Kidney (tissue), 14 donors: ENCODE results near the gene ANGPTL8. TPM values are rescaled to one million over a fixed set of nuclear protein-coding genes. Genes with fewer than 3 reads are reported as not detected.
A peak's percentile ranks its signal among the peaks of the same experiment; 100 is the strongest.

Source experiments
- DNase-seq, 5 donors: peaks; one replicate each; pipeline ENCODE4 v3.0.0-alpha.2; 2013 to 2020
- FAIRE-seq: peaks from 2 replicates; lab custom pipeline; 2012; peaks lifted over from hg19 to GRCh38; lab: Jason Lieb, UNC
- H3K27ac ChIP-seq, 2 donors: one replicate each; pipeline ENCODE4 v1.7.0; 2013; ENCODE audit warnings: low read depth in 2 of 2, low read length in 2 of 2, inconsistent platforms in 1 of 2
- H3K27me3 ChIP-seq: one replicate; pipeline ENCODE4 v1.7.1; 2013; ENCODE audit warnings: low read length, inconsistent platforms; ENCODE audit not compliant: control insufficient read depth, insufficient read depth
- H3K36me3 ChIP-seq, 3 donors: one replicate each; pipeline versions ENCODE4 v1.7.0 to v1.7.1; 2013; ENCODE audit warnings: low read length in 3 of 3, control low read depth in 1 of 3, inconsistent platforms in 1 of 3; ENCODE audit not compliant: insufficient read depth in 3 of 3, control insufficient read depth in 2 of 3
- H3K4me1 ChIP-seq, 3 donors: one replicate each; pipeline versions ENCODE4 v1.7.0 to v1.7.1; 2013; ENCODE audit warnings: low read length in 3 of 3, inconsistent platforms in 1 of 3, low read depth in 1 of 3; ENCODE audit not compliant: control insufficient read depth in 2 of 3, insufficient read depth in 2 of 3
- H3K4me3 ChIP-seq, 3 donors: one replicate each; pipeline versions ENCODE4 v1.7.0 to v1.8.1; 2013; ENCODE audit warnings: low read length in 3 of 3, control low read depth in 1 of 3, inconsistent platforms in 1 of 3
- H3K9ac ChIP-seq, 3 donors: one replicate each; pipeline versions ENCODE4 v1.7.0 to v1.7.1; 2013; ENCODE audit warnings: low read length in 3 of 3, control low read depth in 1 of 3, inconsistent platforms in 1 of 3
- H3K9me3 ChIP-seq, 3 donors: one replicate each; pipeline versions ENCODE4 v1.7.0 to v1.7.1; 2013; ENCODE audit warnings: low read length in 3 of 3, control low read depth in 1 of 3, inconsistent platforms in 1 of 3; ENCODE audit not compliant: control insufficient read depth in 2 of 3, insufficient read depth in 1 of 3
- intact Hi-C: fragments of 100-400 bp; cut with DNase I; formaldehyde crosslinking; loops from one replicate; pipeline ENCODE4 v1.11.1; 2022
- polyA plus RNA-seq: library from polyadenylated mRNA; stranded (reverse); fragments of 350-450 nt; fragmentation: Illumina TruSeq; extraction: RNeasy Lipid Tissue Mini Kit (QIAGEN cat#74804); gene quantifications from one replicate; pipeline ENCODE4 v1.2.3, GENCODE V29; 2014; ENCODE audit warnings: low read depth, low replicate concordance; ENCODE audit not compliant: insufficient read depth
- total RNA-seq: library from RNA; stranded (reverse); fragmentation: NEBNext Ultra II Directional; extraction: Animal tissue kit (Norgen Biotek cat#: 25700); gene quantifications from one replicate; pipeline ENCODE4 v1.2.1, GENCODE V29; 2021
- TF ChIP-seq, protein P1 (sequence below): IDR thresholded peaks from 3 replicates; pipeline ENCODE4 v1.5.1; 2012; ENCODE audit warnings: mild to moderate bottlenecking, moderate library complexity, borderline replicate concordance; ENCODE audit not compliant: insufficient read depth; ENCODE audit errors: extremely low read depth
- donor health status: control.
- donor health status: control.
- donor health status: control.
- donor health status: control.
- donor health status: control.
- donor health status: DM: yes; HTN: yes; CAD: no.
- donor health status: Normal renal cell carcinoma (clear cell type).

Gene ANGPTL8
- total and polyA plus RNA-seq, 2 donors from 2014 or later = 1.3 to 1.9 TPM

DNA sequence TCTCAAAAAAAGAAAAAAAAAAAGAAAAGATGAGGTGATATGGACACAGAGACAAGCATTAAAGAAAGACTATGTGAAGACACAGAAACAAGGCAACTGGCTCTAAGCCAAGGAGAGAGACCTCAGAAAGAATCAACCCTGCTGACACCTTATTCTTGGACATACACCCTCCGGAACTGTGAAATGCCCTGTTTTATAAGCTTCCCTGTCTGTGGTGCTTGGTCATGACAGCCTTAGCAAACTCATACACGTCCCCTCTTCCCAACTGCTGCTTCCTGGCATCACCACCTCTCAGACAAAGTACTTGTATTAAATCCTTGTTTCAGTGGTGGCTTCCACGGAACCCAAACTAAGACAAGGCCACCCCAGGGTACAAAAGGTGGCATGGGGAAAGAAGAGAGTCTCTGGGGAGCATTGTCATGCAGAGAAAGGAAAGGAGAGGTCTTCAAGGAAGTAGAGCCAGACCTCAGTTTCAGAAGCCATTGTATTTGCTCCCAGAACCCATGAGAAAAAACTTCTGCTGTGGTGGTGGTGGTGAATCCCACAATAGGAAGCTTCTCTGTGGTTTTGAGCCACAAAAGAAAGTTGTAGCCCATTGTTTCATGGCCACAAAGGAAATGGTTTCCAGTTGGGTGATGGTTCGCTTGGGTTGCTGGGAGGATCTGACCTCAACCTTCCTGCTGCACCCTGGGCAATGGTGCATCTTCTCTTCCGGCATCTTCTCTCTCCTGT lies 40.3 kb downstream of the ANGPTL8 start:
- intact Hi-C loops = no loop called here
- H3K4me1 ChIP-seq = no peaks in the 10 kb centered on the region
- TF ChIP-seq, protein P1, sequence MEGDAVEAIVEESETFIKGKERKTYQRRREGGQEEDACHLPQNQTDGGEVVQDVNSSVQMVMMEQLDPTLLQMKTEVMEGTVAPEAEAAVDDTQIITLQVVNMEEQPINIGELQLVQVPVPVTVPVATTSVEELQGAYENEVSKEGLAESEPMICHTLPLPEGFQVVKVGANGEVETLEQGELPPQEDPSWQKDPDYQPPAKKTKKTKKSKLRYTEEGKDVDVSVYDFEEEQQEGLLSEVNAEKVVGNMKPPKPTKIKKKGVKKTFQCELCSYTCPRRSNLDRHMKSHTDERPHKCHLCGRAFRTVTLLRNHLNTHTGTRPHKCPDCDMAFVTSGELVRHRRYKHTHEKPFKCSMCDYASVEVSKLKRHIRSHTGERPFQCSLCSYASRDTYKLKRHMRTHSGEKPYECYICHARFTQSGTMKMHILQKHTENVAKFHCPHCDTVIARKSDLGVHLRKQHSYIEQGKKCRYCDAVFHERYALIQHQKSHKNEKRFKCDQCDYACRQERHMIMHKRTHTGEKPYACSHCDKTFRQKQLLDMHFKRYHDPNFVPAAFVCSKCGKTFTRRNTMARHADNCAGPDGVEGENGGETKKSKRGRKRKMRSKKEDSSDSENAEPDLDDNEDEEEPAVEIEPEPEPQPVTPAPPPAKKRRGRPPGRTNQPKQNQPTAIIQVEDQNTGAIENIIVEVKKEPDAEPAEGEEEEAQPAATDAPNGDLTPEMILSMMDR = no peak
- no peak overlapping the region for H3K9ac ChIP-seq
- no peak for FAIRE-seq
- no peaks in the 10 kb centered on the region for H3K27me3 ChIP-seq
- H3K36me3 ChIP-seq = no peaks in the 10 kb centered on the region
- H3K4me3 ChIP-seq = no peak overlapping the region
- H3K9me3 ChIP-seq = no peaks in the 10 kb centered on the region
- no peak overlapping the region for H3K27ac ChIP-seq
- no peak for DNase-seq

GRCh38 chr19:11281356-11282049 lies 42.1 kb downstream of the ANGPTL8 start:
- no peaks in the 10 kb centered on the region for H3K9me3 ChIP-seq
- no peak overlapping the region for H3K4me3 ChIP-seq
- TF ChIP-seq, protein P1 = no peak
- H3K27ac ChIP-seq = no peak overlapping the region
- no peaks in the 10 kb centered on the region for H3K27me3 ChIP-seq
- intact Hi-C loops = no loop called here
- H3K9ac ChIP-seq = no peak overlapping the region
- H3K36me3 ChIP-seq = no peaks in the 10 kb centered on the region
- FAIRE-seq = no peak
- DNase-seq = peak in 1 of 5 donors; percentile 30
- no peaks in the 10 kb centered on the region for H3K4me1 ChIP-seq

GRCh38 chr19:11284515-11284914 lies 45.1 kb downstream of the ANGPTL8 start:
- FAIRE-seq = no peak
- no peaks in the 10 kb centered on the region for H3K9me3 ChIP-seq
- intact Hi-C loops = no loop called here
- H3K9ac ChIP-seq = no peak overlapping the region
- H3K4me1 ChIP-seq = no peaks in the 10 kb centered on the region
- H3K27ac ChIP-seq = no peak overlapping the region
- H3K36me3 ChIP-seq = no peaks in the 10 kb centered on the region
- H3K4me3 ChIP-seq = no peak overlapping the region
- TF ChIP-seq, protein P1 = no peak
- DNase-seq = peak in 2 of 5 donors; percentile 17 to 36
- H3K27me3 ChIP-seq = no peaks in the 10 kb centered on the region
